Testis (tissue), 3 donors: ENCODE results near the gene UCK2. TPM values are rescaled to one million over a fixed set of nuclear protein-coding genes. Genes with fewer than 3 reads are reported as not detected.

ENCODE experiments used
- DNase-seq: peaks from one replicate; pipeline ENCODE4 v3.0.0-alpha.2; 2019
- H3K27ac ChIP-seq, 2 donors: fragments of 200-600 bp; sonication (generic); one replicate each; pipeline ENCODE4 v1.5.1; 2019
- H3K27me3 ChIP-seq: fragments of 200-600 bp; sonication (generic); one replicate; pipeline ENCODE4 v1.5.1; 2019
- H3K36me3 ChIP-seq: fragments of 200-600 bp; sonication (generic); one replicate; pipeline ENCODE4 v1.5.1; 2017; ENCODE audit warnings: low read depth; ENCODE audit errors: missing control alignments
- H3K4me1 ChIP-seq: fragments of 200-600 bp; sonication (generic); one replicate; pipeline ENCODE4 v1.5.1; 2019
- H3K4me3 ChIP-seq, 2 donors: fragments of 200-600 bp; sonication (generic); one replicate each; pipeline ENCODE4 v1.5.1; 2017 to 2019
- H3K9me3 ChIP-seq: fragments of 200-600 bp; sonication (generic); one replicate; pipeline ENCODE4 v1.5.1; 2017
- CTCF ChIP-seq, 3 experiments: fragments of 450-650 bp in 2 of 3; fragments of 200-600 bp in 1 of 3; sonication (generic) in 1 of 3; IDR thresholded peaks; one replicate each; pipeline ENCODE4 v1.5.1; 2016 to 2019; ENCODE audit warnings: antibody characterized with exemption in 3 of 3, mild to moderate bottlenecking in 2 of 3, moderate library complexity in 1 of 3
- POLR2A ChIP-seq: fragments of 450-650 bp; IDR thresholded peaks from one replicate; pipeline ENCODE4 v1.6.1; 2017; ENCODE audit warnings: antibody characterized with exemption, mild to moderate bottlenecking, moderate library complexity
- WGBS, 2 donors: methylation state at CpG; one replicate each; pipeline ENCODE4 v1.1.5; 2018; 5-methylcytosine and 5-hydroxymethylcytosine counted together
- intact Hi-C: fragments of 100-400 bp; cut with DNase I; formaldehyde crosslinking; loops from one replicate; pipeline ENCODE4 v1.15.1; 2023; ENCODE audit warnings: low total_unique reads
- polyA plus RNA-seq: library from polyadenylated mRNA; stranded (reverse); fragments of 350-450 nt; fragmentation: Illumina TruSeq; extraction: RNeasy Lipid Tissue Mini Kit (QIAGEN cat#74804); gene quantifications from one replicate; pipeline ENCODE4 v1.2.3, GENCODE V29; 2014; ENCODE audit warnings: low read depth, low replicate concordance; ENCODE audit not compliant: insufficient read depth
- total RNA-seq, 2 donors: library from RNA; depleted of rRNA; stranded (reverse); fragments of >200 nt; gene quantifications; one replicate each; pipeline ENCODE4 v1.2.3, GENCODE V29; 2016

The UCK2 gene
- total and polyA plus RNA-seq, 3 donors from 2014 or later: 27.6 to 29.9 (median 29.7) TPM

- Histone ChIP-seq H3K36me3 (no peaks in the 10 kb centered on the region), H3K9me3 (no peaks in the 10 kb centered on the region), H3K4me3 (no peak overlapping the region), H3K27ac (no peak overlapping the region), H3K4me1 (no peaks in the 10 kb centered on the region), H3K27me3 (no peaks in the 10 kb centered on the region)
- DNase-seq: no peak
- TF ChIP-seq POLR2A (no peak), CTCF (IDR thresholded peaks at IDR 0.05) (no peak)
- intact Hi-C loops: no loop called here
- WGBS, 2 donors: 76 to 87% methylated on average over 6 of the region's 6 CpGs
These were observed 17.5 kb downstream of the UCK2 start for GRCh38 chr1:165844933-165845332.

GRCh38 chr1:165845569-165845968 lies 18.2 kb downstream of the UCK2 start:
- no peak for DNase-seq
- intact Hi-C loops: no loop called here
- Histone ChIP-seq H3K27ac (no peak overlapping the region), H3K27me3 (no peaks in the 10 kb centered on the region), H3K36me3 (no peaks in the 10 kb centered on the region), H3K9me3 (no peaks in the 10 kb centered on the region), H3K4me1 (no peaks in the 10 kb centered on the region), H3K4me3 (no peak overlapping the region)
- 97 to 98% methylated on average over 3 of the region's 3 CpGs for WGBS, 2 donors
- TF ChIP-seq CTCF (IDR thresholded peaks at IDR 0.05) (no peak), POLR2A (no peak)

GRCh38 chr1:165845992-165846748 lies 18.8 kb downstream of the UCK2 start:
- intact Hi-C loops: no loop called here
- Histone ChIP-seq H3K27ac (no peak overlapping the region), H3K4me3 (no peak overlapping the region), H3K27me3 (no peaks in the 10 kb centered on the region), H3K36me3 (no peaks in the 10 kb centered on the region), H3K4me1 (no peaks in the 10 kb centered on the region), H3K9me3 (no peaks in the 10 kb centered on the region)
- no peak for DNase-seq
- TF ChIP-seq POLR2A (no peak), CTCF (IDR thresholded peaks at IDR 0.05) (no peak)
- 89 to 96% methylated on average over 2 of the region's 2 CpGs for WGBS, 2 donors

GRCh38 chr1:165847486-165847885 lies 20.1 kb downstream of the UCK2 start:
- H3K27ac ChIP-seq: no peak overlapping the region
- H3K36me3 ChIP-seq: no peaks in the 10 kb centered on the region
- H3K27me3 ChIP-seq: no peaks in the 10 kb centered on the region
- intact Hi-C loops: no loop called here
- H3K4me1 ChIP-seq: no peaks in the 10 kb centered on the region
- 81 to 86% methylated on average over 3 of the region's 3 CpGs for WGBS, 2 donors
- DNase-seq: no peak
- H3K4me3 ChIP-seq: no peak overlapping the region
- H3K9me3 ChIP-seq: no peaks in the 10 kb centered on the region
- no peak for TF ChIP-seq CTCF (IDR thresholded peaks at IDR 0.05)
- no peak for TF ChIP-seq POLR2A
